Cortex of kidney (tissue), 1 donor: ENCODE data around the gene ASH1L.
"Not testable (repeated sequence)": the region's sequence is repeated elsewhere in the genome, so short reads cannot be mapped to it uniquely, and the experiment has no call there.

Experiments used
- DNase-seq: peaks from one replicate; lab custom pipeline; 2025; lab: John Stamatoyannopoulos, UW

The ASH1L gene

GRCh38 chr1:155555915-155556314 lies 6.7 kb downstream of the ASH1L start:
- DNase-seq: no peak

GRCh38 chr1:155553349-155553748 lies 9.3 kb downstream of the ASH1L start:
- DNase-seq: no peak

GRCh38 chr1:155548706-155549105 lies 13.9 kb downstream of the ASH1L start:
- no peak for DNase-seq

DNA sequence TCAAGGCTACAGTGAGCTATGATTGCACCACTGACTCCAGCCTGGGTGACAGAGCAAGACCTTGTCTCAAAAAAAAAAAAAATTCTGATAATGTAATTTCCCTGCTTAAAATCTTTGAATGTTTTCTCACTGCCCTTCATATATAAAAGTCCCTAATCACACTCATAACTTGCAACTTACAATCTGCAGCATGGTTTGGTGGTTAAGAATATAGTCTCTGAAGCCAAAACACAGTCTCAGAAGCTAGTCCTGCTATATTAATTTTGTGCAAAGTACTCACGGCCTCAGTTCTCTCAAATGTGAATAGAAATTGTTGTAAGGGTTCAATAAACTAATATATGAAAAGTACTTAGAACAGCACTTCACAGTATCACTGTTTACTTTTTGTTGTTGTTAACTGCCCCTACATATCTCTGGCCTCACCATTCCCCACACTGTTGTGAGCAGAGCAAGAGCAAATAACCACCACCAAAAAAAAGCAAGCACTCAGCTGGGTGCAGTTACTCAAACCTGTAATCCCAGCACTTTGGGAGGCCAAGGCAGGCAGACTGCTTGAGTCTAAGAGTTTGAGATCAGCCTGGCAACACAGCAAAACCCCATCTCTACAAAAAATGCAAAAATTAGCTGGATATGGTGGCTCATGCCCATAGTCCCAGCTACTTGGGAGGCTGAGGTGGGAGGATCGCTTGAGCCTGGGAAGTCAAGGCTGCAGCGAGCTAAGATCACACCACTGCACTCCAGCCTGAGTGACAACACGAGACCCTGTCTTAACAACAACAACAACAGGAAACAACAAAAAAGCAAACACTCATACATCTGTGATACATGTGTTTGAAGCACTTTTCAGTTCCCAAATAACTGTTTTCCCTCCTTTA lies 22.4 kb downstream of the ASH1L start:
- no peak for DNase-seq

GRCh38 chr1:155537193-155537592 lies 25.4 kb downstream of the ASH1L start:
- DNase-seq: no peak

DNA sequence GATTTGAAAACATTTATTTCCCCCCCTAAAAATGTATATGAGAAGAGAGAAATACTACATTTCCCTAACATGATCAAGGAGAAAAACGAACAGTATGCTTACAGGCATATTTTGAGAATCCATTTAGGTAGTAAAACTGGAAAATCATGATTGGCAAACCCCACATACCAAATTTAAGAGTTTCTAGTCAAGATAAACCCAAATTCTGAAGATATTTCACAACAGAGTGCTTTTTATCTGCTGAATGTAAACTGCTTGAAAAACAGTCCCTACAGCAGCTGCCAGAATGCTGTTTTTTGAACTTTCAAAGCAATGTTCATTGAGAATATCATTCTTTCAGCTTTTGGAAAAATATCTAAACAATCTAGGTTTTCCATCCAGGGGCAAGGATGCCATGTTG lies 31.0 kb downstream of the ASH1L start:
- DNase-seq: no peak

- no peak for DNase-seq
Observed at GRCh38 chr1:155529929-155530328, 32.7 kb downstream of the ASH1L start.

DNA sequence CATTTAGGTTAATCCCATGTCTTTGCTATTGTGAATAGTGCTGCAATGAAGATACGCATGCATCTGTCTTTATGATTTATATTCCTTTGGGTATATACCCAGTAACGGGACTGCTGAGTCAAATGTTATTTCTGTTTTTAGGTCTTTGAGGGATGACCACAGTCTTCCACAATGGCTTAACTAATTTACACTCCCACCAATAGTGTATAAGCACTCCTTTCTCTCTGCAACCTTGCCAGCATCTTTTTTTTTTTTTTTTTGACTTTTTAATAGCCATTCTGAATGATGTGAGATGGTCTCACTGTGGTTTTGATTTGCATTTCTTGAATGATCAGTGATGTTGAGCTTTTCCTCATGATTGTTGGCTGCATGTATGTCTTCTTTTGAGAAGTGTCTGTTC lies 33.5 kb downstream of the ASH1L start:
- DNase-seq: no peak

- no peak for DNase-seq
Observed at GRCh38 chr1:155527677-155528076, 34.9 kb downstream of the ASH1L start.

GRCh38 chr1:155526356-155526755 lies 36.2 kb downstream of the ASH1L start:
- DNase-seq: no peak

GRCh38 chr1:155522069-155522468 lies 40.5 kb downstream of the ASH1L start:
- no peak for DNase-seq

DNA sequence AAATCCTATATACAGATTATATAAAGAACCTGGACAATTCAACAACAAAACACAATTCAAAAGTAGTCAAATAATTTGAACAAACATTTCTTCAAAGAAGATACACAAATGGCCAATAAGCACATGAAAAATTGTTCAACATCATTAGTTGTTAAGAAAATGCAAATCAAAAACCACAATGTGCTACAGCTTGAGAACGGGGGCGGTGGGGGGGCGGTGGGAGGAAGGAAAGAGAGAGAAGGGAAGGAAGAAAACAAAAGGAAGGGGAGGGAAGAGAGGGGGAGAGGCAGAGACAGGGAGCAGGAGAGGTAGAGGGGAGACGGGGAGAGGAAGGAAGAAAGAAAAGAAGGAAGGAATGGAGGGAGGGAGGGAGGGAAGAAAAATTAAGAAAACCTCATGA lies 44.1 kb downstream of the ASH1L start:
- no peak for DNase-seq

GRCh38 chr1:155514582-155515187 lies 47.9 kb downstream of the ASH1L start:
- no peak for DNase-seq

DNA sequence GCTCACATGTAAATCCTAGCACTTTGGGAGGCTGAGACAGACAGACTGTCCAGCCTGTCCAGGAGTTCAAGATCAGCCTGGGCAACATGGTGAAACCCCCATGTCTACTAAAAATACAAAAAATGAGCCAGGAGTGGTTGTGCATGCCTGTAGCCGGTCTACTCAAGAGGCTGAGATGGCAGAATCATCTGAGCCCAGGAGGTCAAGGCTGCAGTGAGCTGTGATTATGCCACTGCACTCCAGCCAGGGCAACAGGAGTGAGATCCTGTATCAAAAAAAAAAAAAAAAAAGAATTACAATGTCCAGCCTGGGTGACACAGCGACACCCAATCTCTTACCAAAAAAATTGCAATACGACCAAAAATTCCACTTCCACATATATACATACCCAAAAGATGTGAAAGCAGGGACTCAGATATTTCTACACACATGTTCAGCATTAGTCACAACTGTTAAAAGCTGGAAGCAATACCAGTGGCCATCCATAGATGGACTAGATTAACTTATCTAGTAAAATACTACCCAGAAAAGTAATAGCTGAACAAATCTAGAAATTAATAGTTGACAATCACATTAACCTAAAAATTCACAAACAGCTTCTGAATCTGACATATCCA lies 49.2 kb downstream of the ASH1L start:
- no peak for DNase-seq

- not testable (repeated sequence) for DNase-seq
Observed at GRCh38 chr1:155511385-155511784, 51.2 kb downstream of the ASH1L start.

GRCh38 chr1:155509064-155509463 lies 53.5 kb downstream of the ASH1L start:
- DNase-seq: no peak

DNA sequence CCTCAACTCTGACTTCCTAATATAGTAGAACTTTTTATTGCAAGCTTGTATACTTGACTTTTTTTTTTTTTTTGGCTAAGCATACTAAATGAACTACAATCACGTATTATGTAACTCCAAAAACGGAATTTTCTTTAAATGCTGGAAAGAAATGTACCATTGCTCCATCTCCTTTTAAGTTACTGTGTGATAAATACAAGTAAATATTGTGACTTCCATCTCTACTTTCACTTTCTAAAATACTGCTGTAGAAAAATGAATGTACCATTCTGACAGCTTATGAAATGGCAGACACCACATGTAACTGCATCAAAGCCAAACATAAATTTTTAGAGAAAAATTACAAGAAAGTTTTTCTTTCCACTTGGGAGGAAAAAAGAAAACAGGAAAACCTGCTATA lies 54.7 kb downstream of the ASH1L start:
- no peak for DNase-seq

- not testable (repeated sequence) for DNase-seq
Observed at GRCh38 chr1:155505963-155506362, 56.6 kb downstream of the ASH1L start.

DNA sequence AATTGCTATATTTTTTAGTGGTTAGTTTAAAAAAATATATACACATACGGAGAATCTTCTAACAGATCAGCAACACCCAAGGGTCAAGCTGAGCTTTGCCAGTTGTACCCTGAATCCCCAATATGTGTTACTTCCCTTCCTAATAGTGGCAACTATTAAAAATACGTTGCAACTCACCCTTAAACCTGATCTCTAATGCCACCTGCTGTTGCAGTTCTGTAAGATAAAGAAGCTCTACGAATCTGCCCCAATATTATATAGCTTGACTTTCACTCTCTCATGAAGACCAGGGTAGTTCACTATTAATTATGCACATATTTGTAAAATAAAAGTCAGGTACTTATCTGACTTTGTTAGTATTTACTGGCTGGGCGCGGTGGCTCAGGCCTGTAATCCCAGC lies 58.4 kb downstream of the ASH1L start:
- DNase-seq: no peak

- no peak for DNase-seq
Observed at GRCh38 chr1:155499953-155500639, 62.5 kb downstream of the ASH1L start.

GRCh38 chr1:155499263-155499662 lies 63.3 kb downstream of the ASH1L start:
- no peak for DNase-seq

GRCh38 chr1:155493595-155493994 lies 69.0 kb downstream of the ASH1L start:
- DNase-seq: not testable (repeated sequence)

GRCh38 chr1:155488419-155488818 lies 74.2 kb downstream of the ASH1L start:
- not testable (repeated sequence) for DNase-seq
